BJ (cell line): ENCODE data around the gene DHRS2. TPM values are rescaled to one million over a fixed set of nuclear protein-coding genes. Genes with fewer than 3 reads are reported as not detected.

ENCODE experiments used
- CTCF ChIA-PET: fragments of 350-600 bp; formaldehyde crosslinking; extraction: SDS; loops from one replicate; lab custom pipeline; 2021; ENCODE audit warnings: antibody characterized with exemption, inconsistent platforms; lab: Yijun Ruan, JAX
- POLR2A ChIA-PET: fragments of 300-600 bp; sonication (Branson Sonifier 250); formaldehyde crosslinking; extraction: SDS; loops from one replicate; lab custom pipeline; 2021; ENCODE audit warnings: antibody characterized with exemption; lab: Charles Lee
- DNase-seq: peaks from one replicate; pipeline ENCODE4 v3.0.0-alpha.2; 2011; ENCODE audit warnings: low read depth
- H3K27me3 ChIP-seq: 2 replicates; pipeline ENCODE4 v1.6.0; 2011; ENCODE audit warnings: low read length; ENCODE audit not compliant: control insufficient read depth, insufficient read depth
- H3K36me3 ChIP-seq: 2 replicates; pipeline ENCODE4 v1.5.1; 2011; ENCODE audit warnings: low read length; ENCODE audit not compliant: control insufficient read depth, insufficient read depth
- H3K4me3 ChIP-seq: 2 replicates; pipeline ENCODE4 v1.5.1; 2011; ENCODE audit warnings: low read depth, mild to moderate bottlenecking, control low read depth, low read length
- polyA plus RNA-seq: library from polyadenylated mRNA; depleted of rRNA; stranded (reverse); fragments of >200 nt; gene quantifications from 2 replicates; pipeline ENCODE4 v1.2.3, GENCODE V29; 2011
- TF ChIP-seq, protein P1 (sequence below): IDR thresholded peaks from 2 replicates; pipeline ENCODE4 v1.5.1; 2011; ENCODE audit warnings: low read depth, mild to moderate bottlenecking, control low read depth, inconsistent platforms, low read length, moderate library complexity; ENCODE audit not compliant: insufficient read depth

Gene DHRS2
- polyA plus RNA-seq, 1 experiment = 0.16 TPM

DNA sequence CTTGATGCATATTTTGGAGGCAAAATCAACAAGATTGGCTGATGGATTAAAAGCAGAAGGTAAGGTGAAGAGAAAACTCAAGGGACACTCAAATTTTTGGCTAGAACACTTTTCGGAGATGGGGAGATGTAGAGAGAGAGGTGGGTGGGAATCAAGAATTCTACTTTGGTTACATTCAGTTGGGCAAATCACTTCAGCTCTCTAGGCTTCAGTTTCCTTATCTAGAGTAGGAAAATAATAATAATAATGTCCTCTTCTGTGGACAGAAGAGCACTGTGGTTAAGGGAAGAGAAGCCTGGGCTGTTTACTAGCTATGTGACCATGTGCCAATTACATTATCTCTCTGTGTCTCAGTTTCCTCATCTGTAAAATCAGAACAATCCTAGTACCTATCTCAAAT lies 23.4 kb upstream of the DHRS2 start:
- TF ChIP-seq, protein P1, sequence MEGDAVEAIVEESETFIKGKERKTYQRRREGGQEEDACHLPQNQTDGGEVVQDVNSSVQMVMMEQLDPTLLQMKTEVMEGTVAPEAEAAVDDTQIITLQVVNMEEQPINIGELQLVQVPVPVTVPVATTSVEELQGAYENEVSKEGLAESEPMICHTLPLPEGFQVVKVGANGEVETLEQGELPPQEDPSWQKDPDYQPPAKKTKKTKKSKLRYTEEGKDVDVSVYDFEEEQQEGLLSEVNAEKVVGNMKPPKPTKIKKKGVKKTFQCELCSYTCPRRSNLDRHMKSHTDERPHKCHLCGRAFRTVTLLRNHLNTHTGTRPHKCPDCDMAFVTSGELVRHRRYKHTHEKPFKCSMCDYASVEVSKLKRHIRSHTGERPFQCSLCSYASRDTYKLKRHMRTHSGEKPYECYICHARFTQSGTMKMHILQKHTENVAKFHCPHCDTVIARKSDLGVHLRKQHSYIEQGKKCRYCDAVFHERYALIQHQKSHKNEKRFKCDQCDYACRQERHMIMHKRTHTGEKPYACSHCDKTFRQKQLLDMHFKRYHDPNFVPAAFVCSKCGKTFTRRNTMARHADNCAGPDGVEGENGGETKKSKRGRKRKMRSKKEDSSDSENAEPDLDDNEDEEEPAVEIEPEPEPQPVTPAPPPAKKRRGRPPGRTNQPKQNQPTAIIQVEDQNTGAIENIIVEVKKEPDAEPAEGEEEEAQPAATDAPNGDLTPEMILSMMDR = no peak
- Histone ChIP-seq H3K36me3 (no peaks in the 10 kb centered on the region), H3K27me3 (peaks cover 2% of the 10 kb centered on the region; the same call in 1 of the 2 replicates), H3K4me3 (no peak overlapping the region)
- ChIA-PET CTCF (interaction anchor here (2.2 kb wide), 1 partner anchor 19 kb away, joined by 8 read pairs; no protein-coding TSS in a partner anchor), POLR2A (no interaction called here)
- DNase-seq = no peak

DNA sequence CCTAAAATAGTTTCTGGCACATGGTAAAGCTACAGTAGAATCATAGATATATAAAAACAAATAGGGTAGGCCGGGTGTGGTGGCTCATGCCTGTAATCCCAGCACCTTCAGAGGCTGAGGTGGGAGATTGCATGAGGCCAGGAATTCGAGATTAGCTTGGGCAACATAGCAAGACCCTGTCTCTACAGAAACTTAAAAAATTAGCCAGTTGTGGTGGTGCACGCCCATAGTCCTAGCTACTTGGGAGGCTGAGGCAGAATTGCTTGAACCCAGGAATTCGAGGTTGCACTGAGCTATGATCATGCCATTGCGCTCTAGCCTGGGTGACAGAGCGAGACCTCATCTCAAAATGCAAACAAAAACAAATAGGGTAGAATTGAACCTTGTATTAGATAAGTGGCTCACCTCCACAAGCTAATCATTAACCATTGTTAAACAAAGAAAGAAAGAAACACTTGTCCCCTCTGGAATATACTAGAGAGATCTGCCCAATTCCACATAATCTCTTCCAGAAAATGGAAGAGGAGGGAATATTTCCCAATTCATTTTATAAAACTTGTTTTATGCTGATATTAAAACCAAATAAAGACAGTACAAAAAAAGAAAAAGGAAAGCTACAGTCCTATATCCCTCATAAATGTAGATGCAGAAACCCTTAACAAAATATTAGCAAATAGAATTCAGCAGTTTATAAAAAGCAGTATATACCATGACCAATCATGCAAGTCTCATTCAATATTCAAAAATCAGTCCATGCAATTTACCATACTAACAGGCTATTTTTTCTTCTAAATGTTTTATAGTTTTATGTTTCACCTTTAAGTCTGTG lies 22.7 kb upstream of the DHRS2 start:
- H3K36me3 ChIP-seq = no peaks in the 10 kb centered on the region
- POLR2A ChIA-PET = no interaction called here
- no peak for DNase-seq
- no peak overlapping the region for H3K4me3 ChIP-seq
- CTCF ChIA-PET = interaction anchor here (1.4 to 2.2 kb wide), 2 partner anchors 9 to 19 kb away, joined by 3 to 8 read pairs; no protein-coding TSS in a partner anchor
- H3K27me3 ChIP-seq = peaks cover 2% of the 10 kb centered on the region; the same call in 1 of the 2 replicates
- TF ChIP-seq, protein P1 = no peak

DNA sequence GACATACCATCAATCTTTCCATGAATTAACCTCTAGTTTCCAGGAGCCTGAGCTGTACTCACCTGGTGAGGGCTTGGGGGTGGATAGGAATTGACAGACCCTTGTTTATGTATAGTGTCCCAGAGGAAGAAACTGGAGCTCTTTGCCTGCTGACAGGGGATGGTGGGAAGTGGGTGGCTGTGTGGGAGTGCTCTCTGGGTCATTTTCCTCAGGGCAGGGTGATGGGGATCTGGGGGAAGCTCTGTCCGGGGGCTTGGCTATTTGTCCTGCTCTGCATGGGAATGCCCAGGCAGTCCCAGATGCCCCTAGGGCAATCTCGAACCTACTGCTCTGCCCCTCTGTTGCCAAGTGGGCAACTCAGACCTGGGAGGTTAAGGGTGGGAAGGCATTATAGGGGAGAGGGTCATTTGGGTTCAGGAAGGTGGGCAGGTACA lies 21.8 kb upstream of the DHRS2 start:
- no peak overlapping the region for H3K4me3 ChIP-seq
- peaks cover 2% of the 10 kb centered on the region; the same call in 1 of the 2 replicates for H3K27me3 ChIP-seq
- TF ChIP-seq, protein P1 = no peak
- DNase-seq = no peak
- H3K36me3 ChIP-seq = no peaks in the 10 kb centered on the region
- ChIA-PET CTCF (interaction anchor here (1.4 kb wide), 1 partner anchor 8 kb away, joined by 3 read pairs; no protein-coding TSS in a partner anchor), POLR2A (no interaction called here)

DNA sequence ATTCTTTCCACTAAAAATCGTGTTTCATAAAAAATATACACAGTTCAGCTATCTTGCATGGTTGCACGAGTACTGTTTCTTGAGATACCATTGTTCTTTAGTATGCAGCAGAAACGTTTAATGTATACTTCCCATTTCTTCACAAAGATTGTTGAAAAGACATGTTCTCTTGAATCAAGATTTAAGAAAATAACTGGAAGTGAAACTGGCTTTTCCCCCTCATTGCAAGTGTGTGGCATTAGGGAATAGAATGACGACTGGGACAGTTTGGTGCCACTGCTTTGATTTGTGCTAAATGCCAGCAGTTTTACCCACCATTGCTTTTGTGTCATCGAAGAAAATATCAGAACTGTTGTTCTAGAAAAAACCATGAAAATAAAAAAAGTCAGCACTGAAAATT lies 20.3 kb upstream of the DHRS2 start:
- ChIA-PET POLR2A (no interaction called here), CTCF (interaction anchor here (2.6 kb wide), 1 partner anchor 295 kb away, joined by 10 read pairs; no protein-coding TSS in a partner anchor)
- H3K36me3 ChIP-seq = no peaks in the 10 kb centered on the region
- DNase-seq = no peak
- TF ChIP-seq, protein P1 = no peak
- peaks cover 2% of the 10 kb centered on the region; the same call in 1 of the 2 replicates for H3K27me3 ChIP-seq
- H3K4me3 ChIP-seq = no peak overlapping the region

DNA sequence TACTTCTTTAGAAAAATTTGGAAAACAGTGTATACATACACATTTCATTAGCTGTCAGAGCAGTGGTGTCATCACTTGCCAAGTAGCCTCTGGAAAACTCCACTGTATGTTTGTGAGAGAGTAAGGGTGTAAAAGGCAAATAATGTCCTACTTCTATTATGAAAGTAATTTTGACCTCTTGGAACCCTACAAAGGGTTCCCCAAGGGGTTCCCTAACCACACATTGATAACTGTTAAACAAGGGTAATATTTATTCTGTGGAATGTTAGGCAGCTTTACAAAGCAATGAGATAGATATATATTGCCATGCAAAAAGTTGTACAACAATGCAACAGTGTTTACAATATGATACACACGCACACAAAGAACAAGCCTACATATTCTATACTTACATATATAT lies 18.6 kb upstream of the DHRS2 start:
- no peaks in the 10 kb centered on the region for H3K36me3 ChIP-seq
- ChIA-PET CTCF (interaction anchor here (1.3 to 2.6 kb wide), 3 partner anchors 14 to 293 kb away, joined by 3 to 10 read pairs (median 6); no protein-coding TSS in a partner anchor), POLR2A (no interaction called here)
- H3K27me3 ChIP-seq = peaks cover 2% of the 10 kb centered on the region; the same call in 1 of the 2 replicates
- H3K4me3 ChIP-seq = no peak overlapping the region
- TF ChIP-seq, protein P1 = no peak
- DNase-seq = no peak
